Left lung (tissue), 10 donors: ENCODE measurements around the gene RNF39. TPM values are rescaled to one million over a fixed set of nuclear protein-coding genes. Genes with fewer than 3 reads are reported as not detected.
A peak's percentile ranks its signal among the peaks of the same experiment; 100 is the strongest.

ENCODE experiments used
- ATAC-seq: fragments of 200-7000 bp; cut with Tn5 transposase; one replicate; pipeline ENCODE4 v1.9.1; 2020; ENCODE audit warnings: moderate library complexity
- DNase-seq, 4 donors: peaks; one replicate each; pipeline ENCODE4 v3.0.0-alpha.2; 2013 to 2020
- H3K27ac ChIP-seq, 2 donors: fragments of 200-600 bp; sonication (generic) in 1 of 2; one replicate each; pipeline versions ENCODE4 v1.5.0 to v1.8.0; 2020 to 2021
- H3K27me3 ChIP-seq, 2 donors: fragments of 200-600 bp; sonication (generic) in 1 of 2; one replicate each; pipeline versions ENCODE4 v1.5.0 to v1.8.0; 2020 to 2021
- H3K36me3 ChIP-seq, 2 donors: fragments of 200-600 bp; sonication (generic) in 1 of 2; one replicate each; pipeline versions ENCODE4 v1.5.0 to v1.8.0; 2020 to 2021
- H3K4me1 ChIP-seq, 2 donors: fragments of 200-600 bp; one replicate each; pipeline ENCODE4 v1.8.0; 2021
- H3K4me3 ChIP-seq, 2 donors: fragments of 200-600 bp; sonication (generic) in 1 of 2; one replicate each; pipeline versions ENCODE4 v1.5.0 to v1.8.0; 2020 to 2021; ENCODE audit warnings: mild to moderate bottlenecking in 1 of 2
- H3K9me3 ChIP-seq, 2 donors: fragments of 200-600 bp; sonication (generic) in 1 of 2; one replicate each; pipeline versions ENCODE4 v1.5.0 to v1.8.0; 2020 to 2021
- CTCF ChIP-seq, 2 donors: fragments of 200-600 bp; sonication (generic) in 1 of 2; IDR thresholded peaks; one replicate each; pipeline versions ENCODE4 v1.5.0 to v1.8.0; 2021; ENCODE audit warnings: antibody characterized with exemption in 2 of 2
- intact Hi-C, 2 donors: fragments of 100-400 bp; cut with DNase I; formaldehyde crosslinking; loops; one replicate each; pipeline versions ENCODE4 v1.11.2 to v1.14.2; 2022
- polyA plus RNA-seq, 6 donors: library from polyadenylated mRNA; unstranded; fragments of 120-200 nt; gene quantifications; one replicate each; pipeline ENCODE4 v1.2.1, GENCODE V29; 2013; ENCODE audit not compliant: insufficient read length in 6 of 6
- total RNA-seq, 2 donors: library from RNA; stranded (reverse); fragmentation: NEBNext Ultra II Directional; extraction: Animal tissue kit (Norgen Biotek cat#: 25700); gene quantifications; one replicate each; pipeline ENCODE4 v1.2.1, GENCODE V29; 2021
- donor health status: DM: no; HTN: yes; CAD: no.
- donor health status: DM: no; HTN: no; CAD: no.

The RNF39 gene
- total and polyA plus RNA-seq, 8 donors: 0.86 to 3.2 (median 1.4) TPM

DNA sequence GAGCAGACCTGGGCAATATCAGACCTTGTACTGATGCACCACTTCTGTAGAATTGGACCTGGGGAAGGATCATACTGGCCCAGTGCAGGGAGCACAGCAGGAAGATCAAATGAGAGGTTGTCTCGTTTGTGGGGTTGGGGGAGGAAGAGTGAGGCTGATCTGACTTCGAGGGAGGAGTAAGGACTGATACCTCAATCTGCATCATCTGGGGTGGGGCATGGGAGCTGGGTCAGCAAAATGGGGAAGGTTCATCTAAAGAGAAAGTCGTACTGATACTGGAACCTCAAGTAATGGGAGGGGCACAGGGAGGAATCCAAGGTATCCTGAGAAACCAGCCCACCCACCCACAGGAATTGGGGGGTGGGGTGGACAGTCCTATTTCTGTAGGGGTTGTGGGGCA is 3.7 kb downstream of the RNF39 start:
- Histone ChIP-seq H3K9me3 (no peaks in the 10 kb centered on the region), H3K27me3 (peaks cover 19 to 65% of the 10 kb centered on the region in 2 donors), H3K27ac (no peak overlapping the region), H3K36me3 (peaks cover 0 to 28% of the 10 kb centered on the region in 2 donors), H3K4me1 (peaks cover 4 to 37% of the 10 kb centered on the region in 2 donors), H3K4me3 (no peak overlapping the region)
- no peak for TF ChIP-seq CTCF (IDR thresholded peaks at IDR 0.05)
- intact Hi-C loops: no loop called here
- ATAC-seq: no peak
- no peak for DNase-seq

DNA sequence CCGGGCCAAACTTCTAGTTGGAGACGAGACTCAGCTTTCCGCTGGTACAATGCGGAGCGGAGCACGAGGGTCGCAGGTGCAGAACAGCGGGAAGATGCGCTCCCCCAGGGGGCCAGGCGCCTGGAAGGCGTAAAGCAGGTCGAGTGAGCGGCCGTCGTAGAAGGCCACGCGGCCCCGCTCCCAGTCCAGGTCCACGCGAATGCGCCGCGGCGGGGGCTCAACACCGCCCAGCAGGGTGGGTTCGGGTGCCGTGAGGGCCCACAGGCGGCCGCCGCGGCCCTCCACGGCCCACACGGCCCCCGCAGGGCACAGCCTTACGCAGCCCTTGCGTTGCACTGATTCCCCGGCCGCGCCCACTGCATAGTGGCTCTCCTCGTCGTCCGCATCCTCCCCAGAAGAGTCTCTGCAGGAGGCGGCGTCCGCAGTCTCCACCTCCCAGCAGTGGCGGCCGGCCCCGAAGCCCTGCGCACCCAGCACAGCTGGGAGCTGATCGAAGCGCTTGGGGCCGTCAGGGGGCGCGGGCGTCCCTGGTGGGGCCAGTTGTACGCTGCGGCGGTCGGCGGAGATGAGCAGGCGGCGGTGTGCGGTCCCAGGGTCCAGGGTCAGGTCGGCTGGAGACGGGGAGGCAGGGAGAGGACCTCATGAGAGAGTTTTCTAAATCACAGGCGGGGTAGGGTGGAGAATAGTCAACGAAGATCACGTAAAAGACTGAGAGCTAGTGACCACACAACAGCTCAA is 4.3 kb downstream of the RNF39 start:
- peaks cover 19 to 60% of the 10 kb centered on the region in 2 donors for H3K27me3 ChIP-seq
- peak in 2 of 4 donors; percentile 40 to 83 for DNase-seq

GRCh38 chr6:30067460-30068139 is 8.0 kb downstream of the RNF39 start:
- H3K4me3 ChIP-seq: peak overlapping the region; percentile 58 to 60
- DNase-seq (no peak), ATAC-seq (no peak)
- no peak for TF ChIP-seq CTCF (IDR thresholded peaks at IDR 0.05)
- H3K27me3 ChIP-seq: peaks cover 0 to 24% of the 10 kb centered on the region in 2 donors
- peak overlapping the region; percentile 88 to 94 for H3K27ac ChIP-seq
- H3K4me1 ChIP-seq: peaks cover 12 to 52% of the 10 kb centered on the region in 2 donors
- peaks cover 0 to 28% of the 10 kb centered on the region in 2 donors for H3K36me3 ChIP-seq
- intact Hi-C loops: no loop called here
- H3K9me3 ChIP-seq: no peaks in the 10 kb centered on the region

More for the DNA sequence above, 4.3 kb downstream of the RNF39 start:
- ATAC-seq: no peak
- H3K36me3 ChIP-seq: peaks cover 0 to 28% of the 10 kb centered on the region in 2 donors
- TF ChIP-seq CTCF (IDR thresholded peaks at IDR 0.05): no peak
- no peak overlapping the region for H3K27ac ChIP-seq
- no peaks in the 10 kb centered on the region for H3K9me3 ChIP-seq
- intact Hi-C loops: no loop called here
- H3K4me1 ChIP-seq: peaks cover 7 to 39% of the 10 kb centered on the region in 2 donors
- no peak overlapping the region for H3K4me3 ChIP-seq

- H3K36me3 ChIP-seq: peaks cover 0 to 28% of the 10 kb centered on the region in 2 donors
- H3K4me3 ChIP-seq: peak within 1 kb of the TSS; percentile 58 to 60
- no peaks in the 10 kb centered on the region for H3K9me3 ChIP-seq
- no peak for TF ChIP-seq CTCF (IDR thresholded peaks at IDR 0.05)
- DNase-seq: peak; percentile 98 to 100 (median 99)
- peaks cover 12 to 59% of the 10 kb centered on the region in 2 donors for H3K4me1 ChIP-seq
- H3K27ac ChIP-seq: peak within 1 kb of the TSS; percentile 93 to 94
- peak; percentile 99 for ATAC-seq
- H3K27me3 ChIP-seq: peaks cover 0 to 16% of the 10 kb centered on the region in 2 donors
- intact Hi-C loops: no loop called here
Measured at GRCh38 chr6:30066577-30067459, 8.8 kb downstream of the RNF39 start, which contains the start of gene PPP1R11. TSS of gene PPP1R11 (plus strand) at chr6:30067198. CDS start at chr6:30067411, 213 bp downstream.
